SK-N-SH (cell line): ENCODE results near the gene CDH13. TPM values are rescaled to one million over a fixed set of nuclear protein-coding genes. Genes with fewer than 3 reads are reported as not detected.

Experiments used
- CTCF ChIA-PET: fragments of 300-600, 350-600 bp; formaldehyde crosslinking; extraction: SDS; loops from one replicate; lab custom pipeline; 2021; lab: Yijun Ruan, JAX
- POLR2A ChIA-PET: fragments of 350-600 bp; sonication (Branson Sonifier 250); formaldehyde crosslinking; extraction: SDS; loops from one replicate; lab custom pipeline; 2020; ENCODE audit warnings: antibody characterized with exemption, inconsistent platforms; lab: Yijun Ruan, JAX
- DNase-seq: peaks from one replicate; pipeline ENCODE4 v3.0.0; 2012
- H2AFZ ChIP-seq: fragments of 200-600 bp; sonication (generic); 2 replicates; pipeline ENCODE4 v1.8.1; 2016; ENCODE audit warnings: antibody characterized with exemption, mild to moderate bottlenecking, low read depth
- H3F3A ChIP-seq: fragments of 200-600 bp; sonication (generic); replicated peaks from 2 replicates; pipeline ENCODE3; 2016; ENCODE audit warnings: antibody characterized with exemption, mild to moderate bottlenecking; ENCODE audit not compliant: insufficient read depth
- H3K27ac ChIP-seq, 2 experiments: fragments of 200-500 bp in 1 of 2; fragments of 200-600 bp in 1 of 2; sonication (Bioruptor generic) in 1 of 2; sonication (generic), shearing (Covaris generic) in 1 of 2; 2 replicates each; pipeline versions ENCODE4 v1.5.1 to v1.6.1; 2014 to 2016; ENCODE audit warnings: low read depth in 2 of 2, inconsistent platforms in 1 of 2, low read length in 1 of 2, mild to moderate bottlenecking in 1 of 2, mixed read lengths in 1 of 2
- H3K27me3 ChIP-seq: fragments of 200-600 bp; sonication (generic), shearing (Covaris generic); 2 replicates; pipeline ENCODE4 v1.6.1; 2016; ENCODE audit warnings: mixed run types; ENCODE audit not compliant: insufficient read depth
- H3K36me3 ChIP-seq, 2 experiments: fragments of 200-500 bp in 1 of 2; fragments of 200-600 bp in 1 of 2; sonication (Bioruptor generic) in 1 of 2; sonication (generic) in 1 of 2; replicated peaks in 1 of 2; 2 replicates each; pipeline versions ENCODE3 to v1.5.1; 2014 to 2016; ENCODE audit warnings: low read length in 1 of 2, mild to moderate bottlenecking in 1 of 2; ENCODE audit not compliant: insufficient read depth in 2 of 2, control insufficient read depth in 1 of 2
- H3K4me1 ChIP-seq, 2 experiments: fragments of 200-500 bp in 1 of 2; fragments of 200-600 bp in 1 of 2; sonication (Bioruptor generic) in 1 of 2; sonication (generic), shearing (Covaris generic) in 1 of 2; 2 replicates each; pipeline versions ENCODE4 v1.5.1 to v1.6.1; 2014 to 2016; ENCODE audit warnings: low read depth in 1 of 2, low read length in 1 of 2, mixed run types in 1 of 2; ENCODE audit not compliant: insufficient read depth in 2 of 2, control insufficient read depth in 1 of 2
- H3K4me2 ChIP-seq: fragments of 200-600 bp; sonication (generic), shearing (Covaris generic); 2 replicates; pipeline ENCODE4 v1.6.1; 2017; ENCODE audit warnings: mixed run types
- H3K4me3 ChIP-seq, 2 experiments: fragments of 200-500 bp in 1 of 2; fragments of 200-600 bp in 1 of 2; sonication (Bioruptor generic) in 1 of 2; sonication (generic), shearing (Covaris generic) in 1 of 2; 2 replicates each; pipeline versions ENCODE4 v1.5.1 to v1.8.1; 2014 to 2016; ENCODE audit warnings: low read depth in 2 of 2, inconsistent platforms in 1 of 2, low read length in 1 of 2, mild to moderate bottlenecking in 1 of 2, mixed read lengths in 1 of 2, moderate library complexity in 1 of 2
- H3K79me2 ChIP-seq: fragments of 200-600 bp; sonication (generic); 2 replicates; pipeline ENCODE4 v1.8.1; 2017; ENCODE audit warnings: mild to moderate bottlenecking; ENCODE audit not compliant: insufficient read depth
- H3K9ac ChIP-seq: fragments of 200-600 bp; sonication (generic); 2 replicates; pipeline ENCODE4 v1.6.1; 2017; ENCODE audit warnings: mixed run types
- H3K9me2 ChIP-seq: fragments of 200-600 bp; sonication (generic); 2 replicates; pipeline ENCODE4 v1.6.1; 2017; ENCODE audit warnings: mixed run types
- H3K9me3 ChIP-seq: fragments of 200-600 bp; sonication (generic); 2 replicates; pipeline ENCODE4 v1.6.1; 2017; ENCODE audit warnings: mixed run types, mild to moderate bottlenecking, moderate library complexity
- H4K20me1 ChIP-seq: fragments of 200-600 bp; sonication (generic); 2 replicates; pipeline ENCODE4 v1.6.1; 2017; ENCODE audit warnings: mild to moderate bottlenecking, mixed run types; ENCODE audit not compliant: insufficient read depth
- EP300 ChIP-seq, 2 experiments: IDR thresholded peaks; 2 replicates each; pipeline versions ENCODE4 v1.4.0 to v1.6.1; 2012; ENCODE audit warnings: borderline replicate concordance in 1 of 2, low read depth in 1 of 2, low read length in 1 of 2
- FOSL2 ChIP-seq: IDR thresholded peaks from 2 replicates; pipeline ENCODE4 v1.4.0; 2012; ENCODE audit warnings: low read depth, mild to moderate bottlenecking, moderate library complexity, borderline replicate concordance
- FOXJ3 ChIP-seq: sonication (generic); formaldehyde crosslinking; IDR thresholded peaks from 2 replicates; pipeline ENCODE4 v1.5.1; 2020; ENCODE audit warnings: mild to moderate bottlenecking, missing genetic modification reagents
- IRF3 ChIP-seq: fragments of 150-350 bp; IDR thresholded peaks from 2 replicates; pipeline ENCODE4 v1.6.1; 2016; ENCODE audit warnings: mild to moderate bottlenecking, low read depth, low read length
- MEF2A ChIP-seq: IDR thresholded peaks from 2 replicates; pipeline ENCODE4 v1.4.0; 2012; ENCODE audit warnings: low read depth, borderline replicate concordance
- NFIC ChIP-seq: IDR thresholded peaks from 2 replicates; pipeline ENCODE4 v1.4.0; 2012; ENCODE audit warnings: borderline replicate concordance
- PBX3 ChIP-seq: IDR thresholded peaks from 2 replicates; pipeline ENCODE4; 2012
- POLR2AphosphoS5 ChIP-seq: IDR thresholded peaks from 2 replicates; pipeline ENCODE4 v1.6.1; 2012; ENCODE audit warnings: low read depth, low read length
- RCOR1 ChIP-seq: fragments of 150-350 bp; IDR thresholded peaks from 2 replicates; pipeline ENCODE4 v1.6.1; 2017; ENCODE audit warnings: antibody characterized with exemption, low read length
- RFX5 ChIP-seq: IDR thresholded peaks from 2 replicates; pipeline ENCODE4 v1.6.1; 2012; ENCODE audit warnings: mild to moderate bottlenecking, improper control_type of control experiment, low read length
- RXRA ChIP-seq: IDR thresholded peaks from 2 replicates; pipeline ENCODE4 v1.4.0; 2012; ENCODE audit warnings: low read depth, mild to moderate bottlenecking, borderline replicate concordance
- SIN3A ChIP-seq: IDR thresholded peaks from 2 replicates; pipeline ENCODE4 v1.6.1; 2012; ENCODE audit warnings: low read depth, mild to moderate bottlenecking, low read length, moderate library complexity, borderline replicate concordance
- SMC3 ChIP-seq: IDR thresholded peaks from 2 replicates; pipeline ENCODE4 v1.6.1; 2012; ENCODE audit warnings: low read depth, low read length, improper control_type of control experiment
- TAF1 ChIP-seq: IDR thresholded peaks from 2 replicates; pipeline ENCODE4 v1.6.1; 2012; ENCODE audit warnings: low read depth, mild to moderate bottlenecking, low read length, moderate library complexity, borderline replicate concordance
- TCF12 ChIP-seq: IDR thresholded peaks from 2 replicates; pipeline ENCODE4 v1.4.0; 2012
- USF1 ChIP-seq: IDR thresholded peaks from 2 replicates; pipeline ENCODE4 v1.4.0; 2012; ENCODE audit warnings: low read depth, borderline replicate concordance
- YY1 ChIP-seq: IDR thresholded peaks from 2 replicates; pipeline ENCODE4 v1.4.0; 2012; ENCODE audit warnings: low read depth, mild to moderate bottlenecking
- WGBS: methylation state at CpG from one replicate; pipeline ENCODE4 v1.1.6; 2017; ENCODE audit warnings: low lambda C conversion rate; 5-methylcytosine and 5-hydroxymethylcytosine counted together
- polyA plus RNA-seq, 3 experiments: library from polyadenylated mRNA; depleted of rRNA; stranded (reverse); fragments of >200 nt; gene quantifications; 2 replicates each; pipeline ENCODE4 v1.2.3, GENCODE V29; 2012
- TF ChIP-seq, protein P1 (sequence below): IDR thresholded peaks from 2 replicates; pipeline ENCODE4 v1.6.1; 2012; ENCODE audit warnings: mild to moderate bottlenecking, low read depth, low read length, moderate library complexity
- TF ChIP-seq, protein P2 (sequence below): IDR thresholded peaks from 2 replicates; pipeline ENCODE4 v1.4.0; 2012; ENCODE audit warnings: low read depth
- TF ChIP-seq, protein P3 (sequence below): fragments of 200-600 bp; sonication (generic); IDR thresholded peaks from 2 replicates; pipeline ENCODE4 v1.6.1; 2017; ENCODE audit warnings: antibody characterized with exemption, mild to moderate bottlenecking, moderate library complexity
- TF ChIP-seq, protein P4 (sequence below): fragments of 150-350 bp; IDR thresholded peaks from 2 replicates; pipeline ENCODE4 v1.6.1; 2017; ENCODE audit warnings: antibody characterized with exemption, low read length, low read depth, borderline replicate concordance
- TF ChIP-seq, protein P5 (sequence below): IDR thresholded peaks from 2 replicates; pipeline ENCODE4 v1.4.0; 2012; ENCODE audit warnings: low read depth, borderline replicate concordance

The CDH13 gene
- polyA plus RNA-seq, 1 of the 3 experiments (the other 2 are of a cell fraction) = 93.0 TPM

DNA sequence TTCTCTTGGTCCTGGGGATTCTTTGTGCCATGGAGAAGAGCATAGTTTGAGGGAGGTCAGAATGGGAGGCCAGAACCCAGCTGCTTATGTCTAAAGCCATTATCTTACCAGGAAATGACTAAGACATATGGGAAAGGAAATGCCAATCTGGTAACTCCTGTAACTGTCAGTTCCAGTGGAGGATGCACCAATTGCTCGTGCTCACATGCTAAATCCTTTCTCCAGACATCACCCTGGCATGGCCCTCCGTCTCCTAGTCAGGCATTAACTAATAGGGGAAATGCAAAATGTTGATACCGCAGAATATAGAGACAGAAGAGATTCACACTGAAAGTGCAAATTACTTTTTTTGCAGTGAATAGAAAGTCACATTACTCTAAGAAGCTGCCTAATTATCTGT is 925.5 kb downstream of the CDH13 start:
- no peaks in the 10 kb centered on the region for H3K79me2 ChIP-seq
- WGBS = 36% methylated on average over 3 of the region's 3 CpGs
- no peak overlapping the region for H3K4me2 ChIP-seq
- H3K4me1 ChIP-seq = peaks cover 0 to 5% of the 10 kb centered on the region in 2 experiments; a peak in 1 of 4 replicates
- no peaks in the 10 kb centered on the region for H3K9me2 ChIP-seq
- CTCF ChIA-PET = no interaction called here
- H3K27ac ChIP-seq = peak overlapping the region in 1 of 2 experiments; percentile 61; a peak in 2 of 4 replicates
- H3K36me3 ChIP-seq = no peaks in the 10 kb centered on the region
- H3K27me3 ChIP-seq = no peaks in the 10 kb centered on the region
- no peak overlapping the region for H2AFZ ChIP-seq
- POLR2A ChIA-PET = no interaction called here
- no peaks in the 10 kb centered on the region for H3F3A ChIP-seq
- no peak overlapping the region for H3K9ac ChIP-seq
- no peaks in the 10 kb centered on the region for H3K9me3 ChIP-seq
- DNase-seq = no peak
- H4K20me1 ChIP-seq = no peaks in the 10 kb centered on the region
- no peak overlapping the region for H3K4me3 ChIP-seq
- peak in 1 of 2 experiments; percentile 66; a peak in 2 of 4 replicates for TF ChIP-seq EP300 (IDR thresholded peaks at IDR 0.05; ENCODE audit: borderline replicate concordance in 1 of 2, low read depth in 1 of 2, low read length in 1 of 2)
- TF ChIP-seq, protein P1, sequence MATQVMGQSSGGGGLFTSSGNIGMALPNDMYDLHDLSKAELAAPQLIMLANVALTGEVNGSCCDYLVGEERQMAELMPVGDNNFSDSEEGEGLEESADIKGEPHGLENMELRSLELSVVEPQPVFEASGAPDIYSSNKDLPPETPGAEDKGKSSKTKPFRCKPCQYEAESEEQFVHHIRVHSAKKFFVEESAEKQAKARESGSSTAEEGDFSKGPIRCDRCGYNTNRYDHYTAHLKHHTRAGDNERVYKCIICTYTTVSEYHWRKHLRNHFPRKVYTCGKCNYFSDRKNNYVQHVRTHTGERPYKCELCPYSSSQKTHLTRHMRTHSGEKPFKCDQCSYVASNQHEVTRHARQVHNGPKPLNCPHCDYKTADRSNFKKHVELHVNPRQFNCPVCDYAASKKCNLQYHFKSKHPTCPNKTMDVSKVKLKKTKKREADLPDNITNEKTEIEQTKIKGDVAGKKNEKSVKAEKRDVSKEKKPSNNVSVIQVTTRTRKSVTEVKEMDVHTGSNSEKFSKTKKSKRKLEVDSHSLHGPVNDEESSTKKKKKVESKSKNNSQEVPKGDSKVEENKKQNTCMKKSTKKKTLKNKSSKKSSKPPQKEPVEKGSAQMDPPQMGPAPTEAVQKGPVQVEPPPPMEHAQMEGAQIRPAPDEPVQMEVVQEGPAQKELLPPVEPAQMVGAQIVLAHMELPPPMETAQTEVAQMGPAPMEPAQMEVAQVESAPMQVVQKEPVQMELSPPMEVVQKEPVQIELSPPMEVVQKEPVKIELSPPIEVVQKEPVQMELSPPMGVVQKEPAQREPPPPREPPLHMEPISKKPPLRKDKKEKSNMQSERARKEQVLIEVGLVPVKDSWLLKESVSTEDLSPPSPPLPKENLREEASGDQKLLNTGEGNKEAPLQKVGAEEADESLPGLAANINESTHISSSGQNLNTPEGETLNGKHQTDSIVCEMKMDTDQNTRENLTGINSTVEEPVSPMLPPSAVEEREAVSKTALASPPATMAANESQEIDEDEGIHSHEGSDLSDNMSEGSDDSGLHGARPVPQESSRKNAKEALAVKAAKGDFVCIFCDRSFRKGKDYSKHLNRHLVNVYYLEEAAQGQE = no peak
- TF ChIP-seq, protein P2, sequence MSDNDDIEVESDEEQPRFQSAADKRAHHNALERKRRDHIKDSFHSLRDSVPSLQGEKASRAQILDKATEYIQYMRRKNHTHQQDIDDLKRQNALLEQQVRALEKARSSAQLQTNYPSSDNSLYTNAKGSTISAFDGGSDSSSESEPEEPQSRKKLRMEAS = 0 out of 2 replicates have a peak, but pooled peaks have one; percentile 32
- TF ChIP-seq YY1 = no peak
- no peak for TF ChIP-seq TAF1
- TF ChIP-seq, protein P3, sequence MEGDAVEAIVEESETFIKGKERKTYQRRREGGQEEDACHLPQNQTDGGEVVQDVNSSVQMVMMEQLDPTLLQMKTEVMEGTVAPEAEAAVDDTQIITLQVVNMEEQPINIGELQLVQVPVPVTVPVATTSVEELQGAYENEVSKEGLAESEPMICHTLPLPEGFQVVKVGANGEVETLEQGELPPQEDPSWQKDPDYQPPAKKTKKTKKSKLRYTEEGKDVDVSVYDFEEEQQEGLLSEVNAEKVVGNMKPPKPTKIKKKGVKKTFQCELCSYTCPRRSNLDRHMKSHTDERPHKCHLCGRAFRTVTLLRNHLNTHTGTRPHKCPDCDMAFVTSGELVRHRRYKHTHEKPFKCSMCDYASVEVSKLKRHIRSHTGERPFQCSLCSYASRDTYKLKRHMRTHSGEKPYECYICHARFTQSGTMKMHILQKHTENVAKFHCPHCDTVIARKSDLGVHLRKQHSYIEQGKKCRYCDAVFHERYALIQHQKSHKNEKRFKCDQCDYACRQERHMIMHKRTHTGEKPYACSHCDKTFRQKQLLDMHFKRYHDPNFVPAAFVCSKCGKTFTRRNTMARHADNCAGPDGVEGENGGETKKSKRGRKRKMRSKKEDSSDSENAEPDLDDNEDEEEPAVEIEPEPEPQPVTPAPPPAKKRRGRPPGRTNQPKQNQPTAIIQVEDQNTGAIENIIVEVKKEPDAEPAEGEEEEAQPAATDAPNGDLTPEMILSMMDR = no peak
- TF ChIP-seq, protein P4, sequence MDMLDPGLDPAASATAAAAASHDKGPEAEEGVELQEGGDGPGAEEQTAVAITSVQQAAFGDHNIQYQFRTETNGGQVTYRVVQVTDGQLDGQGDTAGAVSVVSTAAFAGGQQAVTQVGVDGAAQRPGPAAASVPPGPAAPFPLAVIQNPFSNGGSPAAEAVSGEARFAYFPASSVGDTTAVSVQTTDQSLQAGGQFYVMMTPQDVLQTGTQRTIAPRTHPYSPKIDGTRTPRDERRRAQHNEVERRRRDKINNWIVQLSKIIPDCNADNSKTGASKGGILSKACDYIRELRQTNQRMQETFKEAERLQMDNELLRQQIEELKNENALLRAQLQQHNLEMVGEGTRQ = no peak
- TF ChIP-seq, protein P5, sequence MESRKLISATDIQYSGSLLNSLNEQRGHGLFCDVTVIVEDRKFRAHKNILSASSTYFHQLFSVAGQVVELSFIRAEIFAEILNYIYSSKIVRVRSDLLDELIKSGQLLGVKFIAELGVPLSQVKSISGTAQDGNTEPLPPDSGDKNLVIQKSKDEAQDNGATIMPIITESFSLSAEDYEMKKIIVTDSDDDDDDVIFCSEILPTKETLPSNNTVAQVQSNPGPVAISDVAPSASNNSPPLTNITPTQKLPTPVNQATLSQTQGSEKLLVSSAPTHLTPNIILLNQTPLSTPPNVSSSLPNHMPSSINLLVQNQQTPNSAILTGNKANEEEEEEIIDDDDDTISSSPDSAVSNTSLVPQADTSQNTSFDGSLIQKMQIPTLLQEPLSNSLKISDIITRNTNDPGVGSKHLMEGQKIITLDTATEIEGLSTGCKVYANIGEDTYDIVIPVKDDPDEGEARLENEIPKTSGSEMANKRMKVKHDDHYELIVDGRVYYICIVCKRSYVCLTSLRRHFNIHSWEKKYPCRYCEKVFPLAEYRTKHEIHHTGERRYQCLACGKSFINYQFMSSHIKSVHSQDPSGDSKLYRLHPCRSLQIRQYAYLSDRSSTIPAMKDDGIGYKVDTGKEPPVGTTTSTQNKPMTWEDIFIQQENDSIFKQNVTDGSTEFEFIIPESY = no peak
- TF ChIP-seq FOXJ3 = no peak
- no peak for TF ChIP-seq RFX5
- TF ChIP-seq FOSL2 = peak; percentile 44; the same call in 1 of the 2 replicates
- TF ChIP-seq MEF2A = no peak
- no peak for TF ChIP-seq NFIC
- TF ChIP-seq RCOR1 = no peak
- no peak for TF ChIP-seq SIN3A
- TF ChIP-seq USF1 = no peak
- TF ChIP-seq PBX3 = peak; percentile 74
- TF ChIP-seq POLR2AphosphoS5 = no peak
- TF ChIP-seq IRF3 = no peak
- TF ChIP-seq RXRA = no peak
- no peak for TF ChIP-seq SMC3
- TF ChIP-seq TCF12 = peak; percentile 42
